Head of caudate nucleus (tissue), 42 donors: ENCODE results near the gene EGFL7.
"Not testable (repeated sequence)": the region's sequence is repeated elsewhere in the genome, so short reads cannot be mapped to it uniquely, and the experiment has no call there.

Experiments
- DNase-seq, 42 donors: peaks; one replicate each; pipeline versions ENCODE4 v3.0.0 to v3.0.0-alpha.2; 2020 to 2021; ENCODE audit warnings: mixed read lengths in 7 of 42
- intact Hi-C: fragments of 100-400 bp; cut with DNase I; formaldehyde crosslinking; loops from one replicate; pipeline ENCODE4 v1.15.0; 2022

Gene EGFL7

DNA sequence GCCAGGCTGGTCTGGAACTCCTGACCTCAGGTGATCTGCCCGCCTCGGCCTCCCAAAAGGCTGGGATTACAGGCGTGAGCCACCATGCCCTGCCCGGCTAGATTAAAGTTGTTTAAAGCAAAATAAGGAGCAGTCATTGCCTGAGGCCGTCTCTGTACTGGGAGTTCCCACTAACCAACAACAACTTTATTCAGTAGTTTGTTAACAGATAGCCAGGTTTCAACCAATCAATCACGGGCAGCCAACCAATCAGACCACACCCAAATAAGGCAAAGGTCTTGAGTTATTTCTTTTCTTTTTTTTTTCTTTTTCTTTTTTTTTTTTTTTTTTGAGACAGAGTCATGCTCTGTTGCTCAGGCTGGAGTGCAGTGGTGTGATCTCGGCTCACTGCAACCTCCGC is 42.0 kb downstream of the EGFL7 start:
- intact Hi-C loops, DNase-seq: not testable (repeated sequence)

DNA sequence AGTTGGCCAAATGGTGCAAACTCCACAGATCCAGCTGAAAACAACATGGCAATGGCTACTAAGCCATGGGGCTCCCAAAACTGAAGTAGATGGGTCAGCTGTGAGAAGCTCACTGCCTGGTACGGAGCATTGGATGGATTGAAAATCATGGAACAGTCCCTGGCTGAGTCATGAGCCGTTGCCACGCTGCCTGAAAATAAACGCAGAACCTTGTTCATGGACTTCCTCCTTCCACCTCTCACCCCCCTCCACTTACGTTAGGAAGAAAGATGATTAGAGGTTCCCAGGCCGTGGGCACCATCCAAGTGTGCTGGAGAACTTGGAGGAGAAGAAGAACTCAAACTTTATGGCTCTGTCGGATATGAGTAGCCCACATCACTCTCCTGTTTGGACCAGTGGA is 42.8 kb downstream of the EGFL7 start:
- intact Hi-C loops, result no loop called here
- no peak for DNase-seq

- DNase-seq, result no peak
- intact Hi-C loops, result no loop called here
These were observed 44.3 kb downstream of the EGFL7 start for GRCh38 chr9:136707011-136707410.

DNA sequence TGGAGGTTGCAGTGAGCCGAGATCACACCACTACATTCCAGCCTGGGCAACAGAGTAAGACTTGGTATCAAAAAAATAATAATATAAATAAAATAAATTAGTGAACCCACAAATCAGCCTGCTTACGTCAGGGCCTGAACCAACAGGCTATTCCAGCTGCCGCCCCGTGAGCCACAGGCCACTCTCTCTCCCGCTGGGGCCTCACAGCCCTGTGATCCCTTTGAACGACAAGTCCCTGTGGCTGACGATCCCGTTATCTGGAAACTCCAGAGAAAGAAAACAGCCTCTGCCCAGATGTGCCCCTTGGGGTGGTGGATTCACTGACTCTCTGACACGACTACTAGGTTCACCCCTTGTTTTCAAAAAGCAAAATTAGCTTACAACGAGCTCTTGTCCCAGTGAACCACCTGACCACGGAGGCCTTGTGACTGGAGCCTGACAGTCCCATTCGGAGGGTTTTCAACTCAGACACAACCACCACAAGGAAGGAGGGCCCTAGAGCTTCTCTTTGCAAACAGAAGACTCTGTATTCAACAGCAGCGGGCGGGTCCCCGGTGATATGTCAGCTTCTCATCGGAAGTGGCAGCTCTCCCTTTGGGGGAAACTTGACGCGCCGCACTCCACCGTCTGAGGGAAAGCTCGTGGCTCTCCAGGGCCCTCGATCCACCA is 45.3 kb downstream of the EGFL7 start:
- DNase-seq, result no peak
- intact Hi-C loops, result no loop called here

GRCh38 chr9:136709454-136710109 is 46.9 kb downstream of the EGFL7 start:
- no peak for DNase-seq
- intact Hi-C loops, result no loop called here

- no peak for DNase-seq
These were observed 47.8 kb downstream of the EGFL7 start for GRCh38 chr9:136710543-136710942.

DNA sequence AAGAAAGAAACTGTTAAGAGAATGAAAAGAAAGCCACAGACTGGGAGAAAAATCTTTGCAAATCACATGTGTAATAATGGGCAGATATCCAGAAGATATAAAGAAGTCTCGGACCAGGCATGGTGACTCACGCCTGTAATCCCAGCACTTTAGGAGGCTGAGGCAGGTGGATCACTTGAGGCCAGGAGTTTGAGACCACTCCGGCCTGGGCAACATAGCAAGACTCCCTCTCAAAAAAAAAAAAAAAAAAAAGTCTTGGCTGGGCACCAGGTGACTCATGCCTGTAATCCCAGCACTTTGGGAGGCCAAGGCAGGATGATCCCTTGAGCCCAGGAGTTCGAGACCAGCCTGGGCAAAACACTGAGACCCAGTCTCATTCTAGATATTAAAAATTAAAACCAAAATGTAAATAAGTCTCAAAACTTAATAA is 48.5 kb downstream of the EGFL7 start:
- DNase-seq, intact Hi-C loops: not testable (repeated sequence)

More at GRCh38 chr9:136710543-136710942, 47.8 kb downstream of the EGFL7 start:
- intact Hi-C loops, result no loop called here

DNA sequence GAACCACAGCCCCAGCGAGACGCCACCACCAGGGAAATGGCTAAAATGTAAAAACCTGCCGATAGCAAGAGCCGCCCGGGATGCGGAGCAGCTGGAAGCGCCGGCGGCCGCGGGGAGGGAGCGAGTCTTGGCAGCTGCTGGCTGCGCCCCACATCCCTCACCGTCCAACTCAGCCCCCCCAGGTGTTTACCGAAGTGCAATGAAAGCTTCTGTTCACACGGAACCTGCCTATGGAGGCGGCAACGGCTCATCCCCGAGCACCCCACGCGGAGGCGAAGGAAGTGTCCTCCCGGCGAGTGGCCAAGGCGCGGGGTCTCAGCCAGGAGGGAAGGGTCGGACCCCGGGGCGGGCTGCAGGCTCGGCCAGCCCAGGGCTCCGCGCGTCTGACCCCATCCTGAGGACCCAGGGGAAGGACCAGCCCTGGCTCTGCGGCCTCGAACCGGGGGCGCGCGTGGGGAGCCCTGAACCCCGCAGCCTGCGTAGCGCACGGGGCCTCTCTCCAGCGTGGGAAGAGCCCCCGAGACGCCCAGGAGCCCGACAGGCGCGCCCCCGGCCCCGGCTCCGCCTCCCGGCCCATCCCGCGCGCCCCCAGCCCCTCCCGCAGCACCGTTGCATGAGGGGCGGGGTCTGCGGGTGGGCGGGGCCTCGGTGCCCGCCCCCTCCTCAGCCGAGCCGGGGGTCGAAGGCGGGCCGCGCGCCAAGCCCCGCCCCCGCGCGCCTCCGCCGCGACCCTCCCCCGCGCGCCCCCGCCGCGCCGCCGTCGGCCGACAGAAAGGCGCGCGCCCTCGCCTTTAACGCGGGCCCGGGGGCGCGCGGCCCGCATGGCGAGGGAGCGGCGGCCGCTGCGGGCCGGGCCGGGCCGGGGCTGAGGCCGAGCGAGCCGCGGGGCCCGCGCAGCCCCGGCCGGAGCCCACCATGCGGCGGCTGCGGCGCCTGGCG is 49.3 kb downstream of the EGFL7 start, which contains the start of gene DIPK1B:
Gene DIPK1B, plus strand, starts transcription at position 822 of the 939 bp plus-strand sequence. Its CDS starts 94 bp downstream, at position 916.
- peak in 13 of 42 donors; percentile 19 to 67 (median 45) for DNase-seq
- intact Hi-C loops, result no loop called here

- DNase-seq, result no peak
These were observed 50.2 kb downstream of the EGFL7 start for GRCh38 chr9:136712690-136713544.

DNA sequence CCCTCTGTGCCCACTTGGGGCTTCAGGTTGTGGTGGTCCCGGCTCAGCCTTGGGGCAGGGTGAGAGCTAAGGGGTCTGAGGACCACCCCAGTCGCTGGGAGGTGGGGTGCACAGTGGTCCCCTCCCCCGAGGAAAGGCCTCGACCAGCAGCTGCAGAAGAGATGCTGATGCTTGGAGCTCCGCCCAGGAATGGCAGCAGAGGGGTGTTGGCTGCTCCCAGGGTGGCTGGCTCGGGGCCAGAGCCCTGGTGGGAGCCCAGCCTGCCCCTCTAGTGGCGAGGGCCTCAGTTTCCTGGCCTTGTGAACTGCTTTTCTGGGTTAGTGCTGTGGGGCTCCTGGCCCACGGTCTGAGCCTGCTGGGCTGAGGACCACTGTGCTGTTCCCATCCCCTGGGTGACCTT is 50.8 kb downstream of the EGFL7 start:
- DNase-seq, result peak in 10 of 42 donors; percentile 21 to 64 (median 44)

More at GRCh38 chr9:136712690-136713544, 50.2 kb downstream of the EGFL7 start:
- intact Hi-C loops, result no loop called here

GRCh38 chr9:136714096-136714892 is 51.6 kb downstream of the EGFL7 start:
- DNase-seq, result no peak
- intact Hi-C loops, result no loop called here

More for the DNA sequence above, 50.8 kb downstream of the EGFL7 start:
- intact Hi-C loops, result no loop called here

GRCh38 chr9:136714893-136715274 is 52.2 kb downstream of the EGFL7 start:
- DNase-seq, result no peak
- intact Hi-C loops, result no loop called here

DNA sequence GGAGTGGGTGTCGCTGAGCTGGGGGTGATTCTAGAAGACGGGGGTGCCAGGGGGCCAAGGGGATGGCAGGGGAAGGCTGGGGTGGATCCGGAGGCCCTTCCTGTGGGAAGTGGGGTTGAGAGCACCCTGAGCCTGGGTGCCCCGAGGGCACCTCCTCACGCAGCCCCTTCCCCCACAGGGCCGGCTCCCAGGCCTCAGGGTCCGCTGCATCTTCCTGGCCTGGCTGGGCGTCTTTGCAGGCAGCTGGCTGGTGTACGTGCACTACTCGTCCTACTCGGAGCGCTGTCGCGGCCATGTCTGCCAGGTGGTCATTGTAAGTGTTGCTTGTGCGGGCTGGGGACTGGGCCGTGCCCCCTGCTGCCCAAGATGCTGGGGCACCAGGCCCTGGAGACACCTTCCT is 54.7 kb downstream of the EGFL7 start:
- intact Hi-C loops, result no loop called here
- DNase-seq, result no peak

GRCh38 chr9:136718345-136719194 is 55.9 kb downstream of the EGFL7 start:
- DNase-seq, result no peak
- intact Hi-C loops, result no loop called here

DNA sequence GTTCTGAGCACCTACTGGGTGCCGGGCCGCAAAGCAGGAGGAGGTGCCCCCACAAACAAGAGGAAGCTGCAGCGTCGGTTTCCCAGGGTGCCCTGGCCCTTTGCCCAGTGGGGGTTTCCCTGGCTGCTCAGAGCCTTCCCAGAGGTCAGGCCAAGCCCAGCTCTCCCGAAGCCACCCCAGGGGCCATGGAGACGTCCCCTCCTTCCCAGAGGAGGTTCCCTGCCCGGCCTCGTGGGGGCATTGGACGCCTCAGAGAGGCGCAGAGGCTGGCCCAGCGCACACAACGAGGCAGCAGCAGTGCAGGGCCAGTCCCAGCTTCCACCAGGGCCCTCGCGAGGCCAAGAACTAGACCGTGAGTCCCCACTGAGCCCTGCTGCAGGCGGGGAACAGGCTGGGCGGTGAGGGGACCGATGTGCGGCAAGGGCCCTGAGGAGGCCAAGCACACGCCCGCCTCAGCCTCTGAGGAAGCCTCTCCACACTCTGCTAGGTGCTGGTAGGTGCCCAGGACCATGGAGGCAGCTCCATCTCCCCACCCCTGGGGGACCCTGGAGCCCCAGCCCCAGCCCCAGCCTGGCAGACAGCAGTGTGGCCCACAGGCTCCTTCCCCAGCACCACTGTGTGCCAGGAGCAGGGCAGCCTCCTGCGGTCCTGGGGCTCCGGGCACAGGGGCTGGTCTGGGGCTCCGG is 56.6 kb downstream of the EGFL7 start:
- no peak for DNase-seq
- intact Hi-C loops, result no loop called here

DNA sequence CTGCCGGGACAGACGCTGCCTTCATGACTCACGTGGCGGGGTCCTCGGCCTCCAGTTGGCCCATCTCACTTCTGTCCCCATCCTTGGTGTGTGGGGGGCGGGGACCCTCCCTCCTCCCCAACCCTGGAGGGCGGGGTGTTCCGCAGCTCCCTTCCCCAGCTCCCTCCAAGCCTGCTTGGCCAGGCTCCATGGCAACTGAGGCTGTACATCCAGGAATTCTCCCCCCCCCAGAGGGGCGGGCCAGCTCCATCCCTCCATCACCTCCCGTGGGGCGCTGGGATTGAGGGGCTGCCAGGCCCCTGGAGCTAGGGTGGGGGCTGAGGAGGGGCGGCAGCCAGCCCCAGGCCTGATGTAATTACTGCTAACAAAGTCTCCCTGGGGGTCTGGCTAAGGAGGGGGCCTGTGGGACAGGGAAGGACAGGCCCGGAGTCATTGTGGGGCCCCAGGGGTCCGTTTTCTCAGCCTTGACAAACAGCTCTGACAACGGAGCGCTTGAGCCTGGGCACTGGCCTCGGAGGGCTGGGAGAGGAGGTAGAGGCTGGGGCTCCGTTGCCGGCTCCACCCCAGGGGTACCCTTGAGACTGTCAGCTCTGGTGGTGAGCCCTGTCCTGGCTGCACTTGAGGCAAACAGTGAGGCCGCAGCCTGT is 57.7 kb downstream of the EGFL7 start:
- peak in 7 of 42 donors; percentile 13 to 58 (median 29) for DNase-seq
- intact Hi-C loops, result no loop called here
